HG03064 (cell line): ENCODE measurements around the gene STK24.

Experiments
- ATAC-seq: cut with Tn5 transposase; IDR thresholded peaks from one replicate; pipeline ENCODE4 v1.9.1; 2021; ENCODE audit warnings: low read depth; ENCODE audit not compliant: unreplicated experiment

Gene STK24

GRCh38 chr13:98536729-98537128 is 40.2 kb downstream of the STK24 start:
- no peak for ATAC-seq

GRCh38 chr13:98535501-98536354 is 41.2 kb downstream of the STK24 start:
- ATAC-seq, result no peak

GRCh38 chr13:98534821-98535220 is 42.1 kb downstream of the STK24 start:
- no peak for ATAC-seq

- no peak for ATAC-seq
Measured at GRCh38 chr13:98533912-98534311, 43.0 kb downstream of the STK24 start.

GRCh38 chr13:98532254-98532653 is 44.7 kb downstream of the STK24 start:
- ATAC-seq, result no peak

- no peak for ATAC-seq
Measured at GRCh38 chr13:98530217-98530616, 46.7 kb downstream of the STK24 start.

- no peak for ATAC-seq
Measured at GRCh38 chr13:98529171-98529570, 47.7 kb downstream of the STK24 start.

- no peak for ATAC-seq
Measured at GRCh38 chr13:98528663-98529064, 48.2 kb downstream of the STK24 start.

GRCh38 chr13:98527526-98527925 is 49.4 kb downstream of the STK24 start:
- no peak for ATAC-seq

- ATAC-seq, result no peak
Measured at GRCh38 chr13:98526182-98526512, 50.8 kb downstream of the STK24 start.

GRCh38 chr13:98525456-98526181 is 51.3 kb downstream of the STK24 start:
- ATAC-seq, result no peak

GRCh38 chr13:98524793-98525192 is 52.1 kb downstream of the STK24 start:
- ATAC-seq, result no peak

GRCh38 chr13:98524391-98524790 is 52.5 kb downstream of the STK24 start:
- ATAC-seq, result no peak

- ATAC-seq, result peak; percentile 55
Measured at GRCh38 chr13:98523455-98524102, 53.3 kb downstream of the STK24 start.

GRCh38 chr13:98522371-98522770 is 54.5 kb downstream of the STK24 start:
- ATAC-seq, result no peak

GRCh38 chr13:98521461-98522247 is 55.3 kb downstream of the STK24 start:
- ATAC-seq, result no peak

GRCh38 chr13:98520674-98521449 is 56.0 kb downstream of the STK24 start:
- no peak for ATAC-seq

GRCh38 chr13:98519976-98520375 is 56.9 kb downstream of the STK24 start:
- ATAC-seq, result no peak

- no peak for ATAC-seq
Measured at GRCh38 chr13:98517576-98518310, 59.2 kb downstream of the STK24 start.
